Measurements from ENCODE around the gene SGPP2. TPM values are rescaled to one million over a fixed set of nuclear protein-coding genes. Genes with fewer than 3 reads are reported as not detected.

The SGPP2 gene
- total RNA-seq, 1 experiment from 2014 or later: not detected

GRCh38 chr2:222430071-222430470 lies 5.7 kb downstream of the SGPP2 start:
- no peak for DNase-seq
- Histone ChIP-seq H2BK120ac (ENCODE audit: low read depth, low read length, poor library complexity, severe bottlenecking) (no peak overlapping the region), H2BK5ac (ENCODE audit: insufficient read length, low read length) (no peak overlapping the region), H4K5ac (ENCODE audit: insufficient read length, low read depth, low read length) (no peak overlapping the region), H2AK5ac (ENCODE audit: insufficient read length, low read length) (no peak overlapping the region), H2BK15ac (ENCODE audit: low read depth, low read length) (no peak overlapping the region), H3K23ac (ENCODE audit: insufficient read length, low read depth, low read length) (no peak overlapping the region), H3K27ac (ENCODE audit: insufficient read length, low read depth, low read length) (no peak overlapping the region), H3K27me3 (ENCODE audit: insufficient read depth, low read length) (peaks cover 44% of the 10 kb centered on the region; the same call in 1 of the 2 replicates), H3K23me2 (ENCODE audit: insufficient read length, low read depth, low read length, poor library complexity, severe bottlenecking) (peaks cover 4% of the 10 kb centered on the region), H3K9ac (ENCODE audit: extremely low read depth, insufficient read length, low read length) (no peak overlapping the region), H2BK20ac (ENCODE audit: low read depth, low read length, poor library complexity, severe bottlenecking) (no peak overlapping the region), H3K4ac (ENCODE audit: low read depth, low read length) (no peak overlapping the region), H4K91ac (ENCODE audit: insufficient read length, low read depth, low read length) (no peak overlapping the region), H3K4me2 (ENCODE audit: insufficient read depth, insufficient read length, low read length) (no peak overlapping the region), H2AFZ (ENCODE audit: low read length) (no peak overlapping the region), H3K18ac (ENCODE audit: insufficient read length, low read depth, low read length) (no peak overlapping the region), H4K8ac (replicated peaks; ENCODE audit: insufficient read length, low read depth, low read length) (no peak overlapping the region), H3K4me1 (ENCODE audit: insufficient read depth, low read length) (no peaks in the 10 kb centered on the region), H4K20me1 (ENCODE audit: control insufficient read depth, insufficient read depth, insufficient read length) (no peaks in the 10 kb centered on the region), H3T11ph (ENCODE audit: low read length) (no peak overlapping the region), H3K79me1 (ENCODE audit: insufficient read depth, low read depth, low read length, poor library complexity, severe bottlenecking) (no peaks in the 10 kb centered on the region), H3K79me2 (ENCODE audit: insufficient read depth, low read length) (no peaks in the 10 kb centered on the region), H3K9me3 (ENCODE audit: control insufficient read depth, low read depth, low read length) (no peaks in the 10 kb centered on the region), H2BK12ac (ENCODE audit: insufficient read length, low read depth, low read length) (no peak overlapping the region), H3K56ac (ENCODE audit: insufficient read length, low read depth, low read length) (no peak overlapping the region), H3K14ac (ENCODE audit: insufficient read depth, low read length) (no peak overlapping the region)
- no peak overlapping the region for H3K4me3 Mint-ChIP-seq
- WGBS (ENCODE audit: extremely low coverage, insufficient read length, low lambda C conversion rate): no CpG with 5 or more reads among the region's 3 CpGs
- no peak overlapping the region for H3K27ac Mint-ChIP-seq
- no peaks in the 10 kb centered on the region; a peak in 2 of 5 replicates for H3K9me3 Mint-ChIP-seq
- no peak for TF ChIP-seq CTCF (conservative IDR thresholded peaks at IDR 0.05)
- H3K27me3 Mint-ChIP-seq (ENCODE audit: low read depth): peaks cover 99% of the 10 kb centered on the region
- H3K4me1 Mint-ChIP-seq: peaks cover 13 to 19% of the 10 kb centered on the region in 2 experiments
- H3K36me3 Mint-ChIP-seq (ENCODE audit: insufficient read depth in 1 of 3, low read depth in 3 of 3): no peaks in the 10 kb centered on the region

Measured in H9 (cell line).